BE2C (cell line): ENCODE results near the gene ZNF460.
A peak's percentile ranks its signal among the peaks of the same experiment; 100 is the strongest.

Experiments used
- DNase-seq: peaks from one replicate; pipeline ENCODE4 v3.0.0-alpha.2; 2020
- H3K27me3 ChIP-seq: fragments of 250-450 bp; sonication (Bioruptor Pico); 2 replicates; pipeline ENCODE4 v1.5.1; 2020; ENCODE audit warnings: mild to moderate bottlenecking
- H3K36me3 ChIP-seq: fragments of 250-450 bp; sonication (Bioruptor Pico); 2 replicates; pipeline ENCODE4 v1.5.1; 2020; ENCODE audit warnings: mild to moderate bottlenecking
- H3K4me1 ChIP-seq: fragments of 250-450 bp; sonication (Bioruptor Pico); 2 replicates; pipeline ENCODE4 v1.5.1; 2020
- H3K4me3 ChIP-seq: 2 replicates; pipeline ENCODE4 v1.5.1; 2011; ENCODE audit warnings: low read depth, low read length
- H3K9me3 ChIP-seq: fragments of 250-450 bp; sonication (Bioruptor Pico); 2 replicates; pipeline ENCODE4 v1.5.1; 2020
- CTCF ChIP-seq: IDR thresholded peaks from 2 replicates; pipeline ENCODE4 v1.5.1; 2012; ENCODE audit warnings: mild to moderate bottlenecking, low read depth, low read length

Gene ZNF460

GRCh38 chr19:57319869-57320179 is 39.5 kb downstream of the ZNF460 start:
- Histone ChIP-seq H3K27me3 (peaks cover 25% of the 10 kb centered on the region), H3K4me1 (no peaks in the 10 kb centered on the region), H3K4me3 (peak overlapping the region; percentile 95), H3K36me3 (peaks cover 9% of the 10 kb centered on the region), H3K9me3 (no peaks in the 10 kb centered on the region)
- no peak for DNase-seq
- no peak for TF ChIP-seq CTCF

DNA sequence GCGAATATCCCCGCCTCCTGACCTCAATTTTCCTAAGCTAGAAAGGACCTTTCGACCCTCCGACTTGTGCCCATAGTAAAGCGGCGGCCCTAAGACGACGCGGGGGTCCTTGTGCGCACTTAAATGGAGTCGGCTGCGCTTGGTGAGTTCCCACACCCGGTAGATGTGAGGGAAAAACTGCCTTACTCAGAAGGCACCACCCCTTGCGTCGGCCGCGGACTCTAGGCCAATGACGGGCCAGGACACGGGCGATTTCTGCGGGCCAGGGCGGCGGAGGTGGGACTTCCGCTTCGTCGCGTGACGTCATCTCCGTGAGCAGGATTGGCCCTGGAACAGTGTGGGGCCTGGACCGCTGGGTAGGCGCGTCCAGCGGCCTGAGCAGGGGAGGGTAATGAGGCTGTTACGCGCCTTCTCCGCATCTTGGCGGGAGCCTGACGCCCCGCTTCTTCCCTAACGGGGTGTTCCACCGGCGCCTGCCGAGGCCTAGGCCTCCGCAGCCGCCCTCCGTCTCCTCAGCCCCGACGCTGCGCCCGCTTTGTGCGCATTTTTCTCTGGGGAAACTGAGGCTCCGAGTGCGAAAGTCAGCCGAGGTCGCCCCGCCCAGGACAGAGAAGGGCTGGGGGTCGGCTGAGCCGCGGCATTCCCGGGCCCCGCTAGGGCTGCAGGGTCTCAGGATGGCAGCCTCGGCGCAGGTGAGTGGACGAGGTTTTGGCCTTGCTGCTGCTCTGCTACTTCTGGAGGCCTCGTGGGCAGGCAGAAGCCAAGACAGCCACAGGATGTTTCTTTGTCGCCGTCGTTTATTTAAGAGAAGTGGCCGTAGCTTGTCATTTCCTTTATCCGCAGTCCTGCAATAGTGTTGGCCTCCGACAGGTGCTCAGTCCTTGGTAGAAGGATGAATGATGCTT is 40.1 kb downstream of the ZNF460 start, which contains the start of gene ZNF543:
Gene ZNF543 (plus strand): TSS at position 293 of the 905 bp plus-strand sequence. CDS start 382 bp downstream, at position 675.
- Histone ChIP-seq H3K4me1 (no peaks in the 10 kb centered on the region), H3K36me3 (peaks cover 15% of the 10 kb centered on the region), H3K27me3 (peaks cover 23% of the 10 kb centered on the region), H3K9me3 (no peaks in the 10 kb centered on the region), H3K4me3 (peak within 1 kb of the TSS; percentile 95)
- no peak for TF ChIP-seq CTCF
- DNase-seq, result peak; percentile 97

DNA sequence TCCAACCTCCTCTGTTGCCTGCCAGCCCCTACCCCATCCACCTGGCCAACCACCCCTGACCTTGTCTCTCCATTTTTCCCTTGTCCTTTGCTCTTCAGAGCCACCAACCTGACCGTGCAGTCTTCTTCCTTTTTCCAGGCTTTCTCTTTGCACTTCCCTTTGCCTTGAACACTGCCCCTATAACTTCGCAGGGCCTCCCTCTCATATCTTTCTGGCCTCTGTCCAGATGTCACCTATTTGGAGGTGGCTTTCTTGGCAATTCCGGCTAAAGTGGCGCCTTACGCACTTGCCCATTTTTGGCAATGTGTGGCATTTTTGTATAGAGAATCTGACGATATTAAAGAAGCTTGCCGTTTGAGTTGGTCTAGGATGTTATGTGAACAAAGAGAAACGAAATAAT is 40.8 kb downstream of the ZNF460 start:
- no peaks in the 10 kb centered on the region for H3K4me1 ChIP-seq
- H3K27me3 ChIP-seq, result peaks cover 16% of the 10 kb centered on the region
- no peaks in the 10 kb centered on the region for H3K9me3 ChIP-seq
- H3K36me3 ChIP-seq, result peaks cover 17% of the 10 kb centered on the region
- peak overlapping the region; percentile 95 for H3K4me3 ChIP-seq
- no peak for DNase-seq
- TF ChIP-seq CTCF, result no peak

DNA sequence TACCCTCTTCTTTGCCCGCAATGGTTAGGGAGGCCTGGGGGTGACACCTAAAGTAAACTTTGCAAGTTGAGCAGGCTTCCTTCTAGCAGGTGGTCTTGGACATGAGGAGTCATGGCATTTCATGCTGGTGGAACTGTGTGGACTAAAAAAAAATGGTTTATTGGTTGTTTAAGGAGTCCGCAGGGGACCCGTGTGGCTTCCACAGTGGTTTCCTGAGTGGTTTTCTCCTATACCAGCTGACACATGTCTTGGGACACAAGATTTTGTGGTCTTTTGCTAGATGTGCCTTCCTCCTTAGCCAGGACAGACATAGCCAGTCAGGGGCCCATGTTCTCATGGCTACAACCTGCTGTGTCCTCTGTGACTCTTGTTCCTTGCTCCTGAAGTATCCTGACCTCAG is 41.5 kb downstream of the ZNF460 start:
- no peaks in the 10 kb centered on the region for H3K4me1 ChIP-seq
- no peak for TF ChIP-seq CTCF
- no peak for DNase-seq
- H3K36me3 ChIP-seq, result peaks cover 23% of the 10 kb centered on the region
- H3K9me3 ChIP-seq, result no peaks in the 10 kb centered on the region
- peaks cover 10% of the 10 kb centered on the region for H3K27me3 ChIP-seq
- H3K4me3 ChIP-seq, result peak overlapping the region; percentile 95

DNA sequence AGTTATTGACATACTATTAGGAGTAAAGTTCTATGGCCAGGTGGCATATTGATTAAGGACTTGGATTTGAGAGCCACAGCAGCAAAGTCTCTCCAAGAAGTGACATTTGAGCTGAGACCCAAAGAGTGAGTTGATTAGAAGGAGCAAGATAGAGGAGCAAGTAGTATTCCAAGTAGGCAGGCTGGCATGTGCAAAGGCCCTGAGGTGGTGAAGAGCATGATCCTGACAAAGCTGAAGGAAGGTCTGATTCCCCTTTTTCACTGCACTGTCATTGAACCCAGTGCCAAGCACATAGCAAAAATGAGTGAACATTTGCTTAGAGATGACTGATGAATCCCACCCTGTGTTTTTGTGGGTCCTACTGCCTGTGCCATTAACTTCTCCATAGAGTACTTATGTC is 44.7 kb downstream of the ZNF460 start:
- Histone ChIP-seq H3K27me3 (no peaks in the 10 kb centered on the region), H3K9me3 (no peaks in the 10 kb centered on the region), H3K36me3 (peaks cover 48% of the 10 kb centered on the region), H3K4me1 (no peaks in the 10 kb centered on the region), H3K4me3 (no peak overlapping the region)
- no peak for DNase-seq
- TF ChIP-seq CTCF, result no peak

DNA sequence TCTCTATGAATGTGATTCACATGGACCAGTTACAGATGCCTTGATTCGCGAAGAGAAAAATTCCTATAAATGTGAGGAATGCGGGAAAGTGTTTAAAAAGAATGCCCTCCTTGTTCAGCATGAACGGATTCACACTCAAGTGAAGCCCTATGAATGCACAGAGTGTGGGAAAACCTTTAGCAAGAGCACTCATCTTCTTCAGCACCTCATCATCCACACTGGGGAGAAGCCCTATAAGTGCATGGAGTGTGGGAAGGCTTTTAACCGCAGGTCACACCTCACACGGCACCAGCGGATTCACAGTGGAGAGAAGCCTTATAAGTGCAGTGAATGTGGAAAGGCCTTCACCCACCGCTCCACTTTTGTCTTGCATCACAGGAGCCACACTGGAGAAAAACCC is 47.7 kb downstream of the ZNF460 start:
- Histone ChIP-seq H3K27me3 (no peaks in the 10 kb centered on the region), H3K9me3 (no peaks in the 10 kb centered on the region), H3K4me3 (no peak overlapping the region), H3K4me1 (no peaks in the 10 kb centered on the region), H3K36me3 (peaks cover 48% of the 10 kb centered on the region)
- no peak for DNase-seq
- TF ChIP-seq CTCF, result no peak
